Neutrophil (primary cell): Measurements from ENCODE around the gene ZNF618.

ENCODE experiments used
- H3K27ac ChIP-seq: fragments of 200-600 bp; sonication (generic); 2 replicates; pipeline ENCODE4 v1.5.1; 2016; ENCODE audit warnings: mild to moderate bottlenecking, moderate library complexity
- H3K27me3 ChIP-seq: fragments of 200-600 bp; sonication (generic); 2 replicates; pipeline ENCODE4 v1.6.0; 2016; ENCODE audit warnings: mild to moderate bottlenecking
- H3K36me3 ChIP-seq: fragments of 200-600 bp; sonication (generic); 2 replicates; pipeline ENCODE4 v1.5.1; 2017
- H3K4me1 ChIP-seq, 2 experiments: fragments of 200-600 bp in 1 of 2; sonication (generic) in 1 of 2; 1 replicate in 1 of 2; 2 replicates in 1 of 2; pipeline versions ENCODE4 v1.5.1 to v1.6.1; 2013 to 2016; ENCODE audit warnings: low read depth in 1 of 2, low read length in 1 of 2, mild to moderate bottlenecking in 1 of 2, moderate library complexity in 1 of 2; ENCODE audit not compliant: control insufficient read depth in 1 of 2, insufficient read depth in 1 of 2
- H3K4me3 ChIP-seq, 2 experiments: fragments of 200-600 bp in 1 of 2; sonication (generic) in 1 of 2; 1 replicate in 1 of 2; 2 replicates in 1 of 2; pipeline ENCODE4 v1.5.1; 2013 to 2016; ENCODE audit warnings: low read depth in 1 of 2, low read length in 1 of 2, mild to moderate bottlenecking in 1 of 2, moderate library complexity in 1 of 2
- H3K9me3 ChIP-seq: fragments of 200-600 bp; sonication (generic); 2 replicates; pipeline ENCODE4 v1.5.1; 2016
- TF ChIP-seq, protein P1 (sequence below): fragments of 200-600 bp; sonication (generic); IDR thresholded peaks from 2 replicates; pipeline ENCODE4 v1.5.1; 2016; ENCODE audit warnings: antibody characterized with exemption

Gene ZNF618

DNA sequence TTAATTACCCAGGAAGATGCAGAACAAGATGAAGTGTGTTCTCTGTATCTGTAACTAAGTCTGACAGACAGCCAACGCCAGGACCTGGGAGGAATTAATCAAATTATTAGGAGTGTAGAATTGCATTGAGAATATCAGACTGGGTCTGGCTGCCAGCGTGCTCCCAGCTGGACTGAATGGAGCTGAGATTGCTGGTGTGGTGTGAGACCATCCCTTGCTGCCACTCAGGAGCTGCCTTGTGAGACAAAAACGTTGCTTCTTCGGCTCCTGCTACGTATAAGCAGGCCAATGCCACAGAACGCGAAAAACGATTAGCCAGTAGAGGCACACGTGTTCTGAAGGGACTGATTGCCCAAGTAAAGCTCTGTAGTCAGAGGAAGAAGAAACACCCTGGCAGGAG lies 135.2 kb downstream of the ZNF618 start:
- Histone ChIP-seq H3K4me3 (no peak overlapping the region), H3K27me3 (no peaks in the 10 kb centered on the region)
- TF ChIP-seq, protein P1, sequence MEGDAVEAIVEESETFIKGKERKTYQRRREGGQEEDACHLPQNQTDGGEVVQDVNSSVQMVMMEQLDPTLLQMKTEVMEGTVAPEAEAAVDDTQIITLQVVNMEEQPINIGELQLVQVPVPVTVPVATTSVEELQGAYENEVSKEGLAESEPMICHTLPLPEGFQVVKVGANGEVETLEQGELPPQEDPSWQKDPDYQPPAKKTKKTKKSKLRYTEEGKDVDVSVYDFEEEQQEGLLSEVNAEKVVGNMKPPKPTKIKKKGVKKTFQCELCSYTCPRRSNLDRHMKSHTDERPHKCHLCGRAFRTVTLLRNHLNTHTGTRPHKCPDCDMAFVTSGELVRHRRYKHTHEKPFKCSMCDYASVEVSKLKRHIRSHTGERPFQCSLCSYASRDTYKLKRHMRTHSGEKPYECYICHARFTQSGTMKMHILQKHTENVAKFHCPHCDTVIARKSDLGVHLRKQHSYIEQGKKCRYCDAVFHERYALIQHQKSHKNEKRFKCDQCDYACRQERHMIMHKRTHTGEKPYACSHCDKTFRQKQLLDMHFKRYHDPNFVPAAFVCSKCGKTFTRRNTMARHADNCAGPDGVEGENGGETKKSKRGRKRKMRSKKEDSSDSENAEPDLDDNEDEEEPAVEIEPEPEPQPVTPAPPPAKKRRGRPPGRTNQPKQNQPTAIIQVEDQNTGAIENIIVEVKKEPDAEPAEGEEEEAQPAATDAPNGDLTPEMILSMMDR: no peak

DNA sequence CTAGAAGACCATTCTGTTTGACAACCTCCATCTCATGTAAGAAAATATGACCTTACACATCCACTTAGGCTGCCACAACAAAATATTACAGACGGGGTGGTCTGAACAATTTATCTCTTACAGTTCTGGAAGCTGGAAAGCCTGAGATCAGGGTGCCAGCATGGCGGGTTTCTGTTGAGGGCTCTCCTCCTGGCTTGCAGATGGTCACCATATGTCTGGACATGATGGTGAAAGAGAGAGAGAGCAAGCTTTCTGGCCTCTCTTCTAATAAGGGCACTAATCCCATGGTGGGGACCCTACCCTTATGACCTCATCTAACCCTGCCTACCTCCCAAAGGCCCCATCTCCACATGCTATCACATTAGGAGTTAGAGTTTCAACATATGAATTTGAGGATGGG lies 136.0 kb downstream of the ZNF618 start:
- no peaks in the 10 kb centered on the region for H3K27me3 ChIP-seq
- no peak overlapping the region for H3K27ac ChIP-seq
- H3K4me3 ChIP-seq: no peak overlapping the region
- no peaks in the 10 kb centered on the region for H3K9me3 ChIP-seq
- no peaks in the 10 kb centered on the region for H3K4me1 ChIP-seq
- H3K36me3 ChIP-seq: no peaks in the 10 kb centered on the region
- TF ChIP-seq, protein P1: no peak

More for the DNA sequence above, 135.2 kb downstream of the ZNF618 start:
- no peak overlapping the region for H3K27ac ChIP-seq
- H3K9me3 ChIP-seq: no peaks in the 10 kb centered on the region
- H3K4me1 ChIP-seq: no peaks in the 10 kb centered on the region
- no peaks in the 10 kb centered on the region for H3K36me3 ChIP-seq

DNA sequence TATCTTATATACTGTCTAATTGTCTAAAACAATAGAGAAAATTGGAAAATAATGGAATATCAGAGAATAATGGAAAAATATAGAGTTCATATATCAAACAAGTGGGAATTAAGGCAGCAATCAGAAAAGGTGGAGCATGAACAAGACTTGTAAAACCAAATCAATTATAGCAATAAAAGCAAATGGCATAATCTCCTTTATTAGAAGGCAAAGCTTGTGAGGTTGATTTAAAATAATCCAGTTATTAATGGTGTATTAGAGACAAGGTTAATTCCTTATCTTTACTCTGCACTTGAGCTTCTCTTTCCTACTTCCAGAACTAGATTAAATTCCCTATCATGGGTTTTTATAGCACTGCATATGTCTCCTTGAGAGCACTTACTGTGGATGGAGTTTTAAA lies 137.9 kb downstream of the ZNF618 start:
- H3K27me3 ChIP-seq: no peaks in the 10 kb centered on the region
- TF ChIP-seq, protein P1: no peak
- H3K9me3 ChIP-seq: no peaks in the 10 kb centered on the region
- H3K4me3 ChIP-seq: no peak overlapping the region
- H3K4me1 ChIP-seq: no peaks in the 10 kb centered on the region
- no peaks in the 10 kb centered on the region for H3K36me3 ChIP-seq
- H3K27ac ChIP-seq: no peak overlapping the region

DNA sequence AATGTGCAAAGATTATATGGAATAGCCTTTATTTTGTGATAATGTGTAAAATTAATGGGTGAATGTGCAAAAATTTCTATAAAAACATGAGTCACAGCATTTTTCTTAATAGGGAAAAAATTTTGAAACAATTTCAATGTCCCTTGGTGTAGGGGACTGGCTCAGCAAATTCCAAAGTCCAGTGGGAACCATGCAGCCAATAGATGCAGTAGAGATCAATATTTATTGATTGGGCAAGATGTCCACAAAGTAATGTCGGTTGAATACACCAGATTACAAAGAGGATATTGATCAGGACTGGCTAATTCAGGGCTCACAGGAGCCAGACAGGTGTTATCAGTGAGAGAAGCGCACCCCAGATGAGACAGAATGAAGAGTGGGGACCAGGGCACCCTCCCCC lies 139.5 kb downstream of the ZNF618 start:
- no peaks in the 10 kb centered on the region for H3K36me3 ChIP-seq
- TF ChIP-seq, protein P1: no peak

DNA sequence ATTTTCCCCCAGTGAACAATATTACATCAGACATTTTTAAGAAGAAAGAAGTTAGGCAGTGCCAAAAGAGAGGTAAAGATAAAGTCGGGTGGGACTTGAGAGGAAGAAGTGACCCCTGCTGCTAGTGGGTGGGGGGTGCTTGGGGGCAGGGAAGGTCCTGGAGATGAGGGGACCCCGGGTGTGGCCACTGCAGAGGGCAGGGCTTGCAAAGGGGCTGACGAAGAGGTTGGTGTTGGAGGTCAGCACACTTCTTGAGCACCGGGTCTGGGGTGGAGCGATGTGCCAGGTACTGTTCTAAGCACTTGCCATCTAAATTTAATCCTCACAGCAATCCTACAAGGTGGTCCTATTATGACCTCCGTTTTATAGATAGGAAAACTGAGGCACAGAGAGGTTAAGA lies 140.0 kb downstream of the ZNF618 start:
- Histone ChIP-seq H3K27ac (no peak overlapping the region), H3K36me3 (no peaks in the 10 kb centered on the region), H3K27me3 (no peaks in the 10 kb centered on the region), H3K4me3 (no peak overlapping the region), H3K4me1 (no peaks in the 10 kb centered on the region), H3K9me3 (no peaks in the 10 kb centered on the region)
- TF ChIP-seq, protein P1: no peak

More for the DNA sequence above, 139.5 kb downstream of the ZNF618 start:
- Histone ChIP-seq H3K4me1 (no peaks in the 10 kb centered on the region), H3K27ac (no peak overlapping the region), H3K27me3 (no peaks in the 10 kb centered on the region), H3K9me3 (no peaks in the 10 kb centered on the region), H3K4me3 (no peak overlapping the region)
